Lower leg skin (tissue), 3 donors: ENCODE data around the gene PF4V1.

ENCODE experiments used
- POLR2A ChIP-seq, 2 donors: fragments of 450-650 bp; IDR thresholded peaks; one replicate each; pipeline ENCODE4 v1.6.1; 2016 to 2017; ENCODE audit warnings: antibody characterized with exemption in 2 of 2, mild to moderate bottlenecking in 1 of 2, moderate library complexity in 1 of 2
- TF ChIP-seq, protein P1 (sequence below), 3 donors: fragments of 450-650 bp; IDR thresholded peaks; one replicate each; pipeline ENCODE4 v1.5.1; 2016; ENCODE audit warnings: antibody characterized with exemption in 3 of 3, mild to moderate bottlenecking in 3 of 3, moderate library complexity in 2 of 3

DNA sequence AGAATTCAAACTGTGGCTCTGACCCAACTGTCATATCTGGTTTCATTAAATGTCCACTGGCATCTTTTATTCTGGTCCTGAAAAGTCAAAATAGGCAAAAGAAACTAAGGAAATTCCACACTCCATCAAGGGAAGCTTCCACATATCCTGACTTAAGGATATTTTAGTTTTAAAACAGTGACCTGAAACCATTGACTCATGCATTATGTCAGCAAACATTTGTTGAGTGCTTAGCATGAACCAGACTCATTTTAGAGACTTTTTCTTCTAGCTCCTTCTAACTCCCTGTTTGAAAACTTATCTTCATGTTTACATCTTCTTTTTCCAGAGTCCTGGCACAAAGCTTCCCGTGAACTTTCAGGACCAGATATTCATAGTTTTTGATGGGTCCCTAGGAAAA is 9.2 kb downstream of the PF4V1 start:
- TF ChIP-seq, protein P1, sequence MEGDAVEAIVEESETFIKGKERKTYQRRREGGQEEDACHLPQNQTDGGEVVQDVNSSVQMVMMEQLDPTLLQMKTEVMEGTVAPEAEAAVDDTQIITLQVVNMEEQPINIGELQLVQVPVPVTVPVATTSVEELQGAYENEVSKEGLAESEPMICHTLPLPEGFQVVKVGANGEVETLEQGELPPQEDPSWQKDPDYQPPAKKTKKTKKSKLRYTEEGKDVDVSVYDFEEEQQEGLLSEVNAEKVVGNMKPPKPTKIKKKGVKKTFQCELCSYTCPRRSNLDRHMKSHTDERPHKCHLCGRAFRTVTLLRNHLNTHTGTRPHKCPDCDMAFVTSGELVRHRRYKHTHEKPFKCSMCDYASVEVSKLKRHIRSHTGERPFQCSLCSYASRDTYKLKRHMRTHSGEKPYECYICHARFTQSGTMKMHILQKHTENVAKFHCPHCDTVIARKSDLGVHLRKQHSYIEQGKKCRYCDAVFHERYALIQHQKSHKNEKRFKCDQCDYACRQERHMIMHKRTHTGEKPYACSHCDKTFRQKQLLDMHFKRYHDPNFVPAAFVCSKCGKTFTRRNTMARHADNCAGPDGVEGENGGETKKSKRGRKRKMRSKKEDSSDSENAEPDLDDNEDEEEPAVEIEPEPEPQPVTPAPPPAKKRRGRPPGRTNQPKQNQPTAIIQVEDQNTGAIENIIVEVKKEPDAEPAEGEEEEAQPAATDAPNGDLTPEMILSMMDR (IDR thresholded peaks at IDR 0.05), result no peak
- no peak for TF ChIP-seq POLR2A (IDR thresholded peaks at IDR 0.05)
